SIG-M5 treated with dmso at 0.1 percent for 504 hours (cell line): ENCODE results near the gene CFAP300.
A peak's percentile ranks its signal among the peaks of the same experiment; 100 is the strongest.

Experiments
- DNase-seq: peaks from one replicate; lab custom pipeline; 2025; ENCODE audit not compliant: unreplicated experiment; lab: John Stamatoyannopoulos, UW

The CFAP300 gene

GRCh38 chr11:102047305-102047924 lies at the start of gene CFAP300:
CFAP300 (plus strand) TSS chr11:102047437; CDS start chr11:102047471, 34 bp downstream.
- DNase-seq: no peak

DNA sequence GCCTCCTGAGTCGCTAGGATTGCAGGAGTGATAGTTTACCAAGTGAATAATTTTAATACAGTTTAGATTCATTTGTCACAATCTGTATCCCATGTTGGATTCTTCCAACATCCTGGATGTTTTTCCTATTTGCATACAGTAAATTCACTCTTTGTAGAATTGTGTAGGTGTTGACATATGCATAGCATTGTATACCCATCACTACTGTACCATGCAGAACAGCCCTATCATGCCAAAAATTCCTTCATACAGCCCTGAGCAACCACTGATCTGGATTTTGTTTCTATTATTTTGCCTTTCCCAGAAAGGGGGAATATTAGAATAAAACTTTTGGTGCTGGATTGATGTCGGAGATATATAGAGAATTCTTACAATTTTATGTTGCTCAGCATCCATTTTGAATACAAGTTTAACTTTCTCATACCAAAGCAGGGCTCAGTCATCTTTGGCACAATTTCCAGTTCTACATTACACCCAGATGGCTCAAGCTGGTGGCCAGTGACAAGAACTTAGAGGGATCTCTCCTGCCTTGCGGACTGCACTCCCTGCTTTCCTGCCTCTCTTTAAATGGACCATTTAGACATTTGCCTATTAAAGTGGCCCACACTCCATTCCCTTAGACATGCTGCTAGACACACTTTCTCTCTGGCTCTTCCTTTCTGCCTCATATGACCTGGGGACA lies 45.4 kb upstream of the CFAP300 start:
- DNase-seq: no peak

- DNase-seq: no peak
Measured at GRCh38 chr11:102004220-102004619, 43.0 kb upstream of the CFAP300 start.

GRCh38 chr11:102005306-102005705 lies 41.9 kb upstream of the CFAP300 start:
- DNase-seq: no peak

DNA sequence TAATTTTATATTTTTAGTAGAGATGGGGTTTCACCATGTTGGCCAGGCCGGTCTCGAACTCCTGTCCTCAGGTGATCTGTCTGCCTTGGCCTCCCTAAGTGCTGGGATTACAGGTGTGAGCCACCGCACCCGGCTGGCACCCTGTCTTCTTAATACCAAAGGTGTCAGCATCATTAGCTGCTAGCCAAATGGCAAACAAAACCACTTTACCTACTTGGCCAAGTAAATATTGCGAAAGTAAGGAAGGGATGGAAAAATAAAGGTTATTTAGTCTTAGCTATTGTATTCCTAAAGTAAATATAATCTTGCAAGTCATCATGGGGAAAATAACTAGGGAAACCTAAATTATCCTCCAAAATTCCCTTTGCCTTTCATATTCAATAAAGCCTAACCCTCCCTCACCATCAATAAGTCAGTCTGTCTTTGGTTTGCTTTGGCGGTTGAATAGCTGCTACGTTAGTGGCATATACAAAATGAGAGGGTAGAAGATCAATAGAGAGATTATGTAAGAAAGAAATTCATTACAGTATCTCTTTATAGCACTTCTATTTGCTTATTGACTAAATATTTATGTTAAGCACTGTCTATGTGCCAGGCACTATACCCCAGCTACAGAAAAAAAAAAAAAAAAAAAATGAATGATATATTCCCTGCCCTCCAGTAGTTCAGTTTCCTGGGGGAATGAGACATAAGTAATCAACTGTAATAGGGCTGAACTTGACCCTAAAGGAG lies 40.2 kb upstream of the CFAP300 start:
- no peak for DNase-seq

GRCh38 chr11:102007567-102008437 lies 39.4 kb upstream of the CFAP300 start:
- peak; percentile 53 for DNase-seq

DNA sequence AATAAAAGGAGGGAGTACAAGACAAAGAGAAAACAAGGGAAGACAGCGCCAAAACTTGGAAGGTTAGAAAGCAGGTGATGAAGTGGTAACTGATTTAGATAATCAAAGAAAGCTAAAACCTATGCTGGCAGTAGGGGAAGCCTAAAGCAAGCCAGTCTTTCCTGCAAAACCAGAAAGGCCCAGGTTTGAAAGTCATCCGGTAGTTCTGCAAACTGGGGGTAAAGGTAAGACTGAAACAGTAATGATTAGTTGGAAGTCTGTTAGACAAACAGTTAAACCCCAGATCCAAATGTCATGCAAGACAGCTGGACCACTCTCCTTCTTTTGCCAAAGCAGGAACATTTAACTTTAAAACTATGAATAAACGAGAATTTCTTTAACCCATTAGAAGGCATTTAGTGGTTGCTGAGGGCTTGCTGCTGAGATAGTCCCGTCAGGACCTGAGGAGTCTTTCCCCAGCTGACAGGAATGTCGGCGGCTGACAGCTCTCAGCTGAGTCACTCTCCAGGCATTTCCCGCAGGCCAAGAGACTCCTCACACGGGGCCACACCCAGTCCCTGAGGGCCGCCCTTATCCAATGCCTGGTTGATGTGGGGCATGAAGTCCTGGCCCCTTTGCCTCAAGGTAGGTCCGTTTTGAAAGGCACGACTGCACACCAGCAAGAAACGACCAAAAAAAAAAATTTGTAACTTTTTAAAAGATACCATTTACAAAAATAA lies 36.3 kb upstream of the CFAP300 start:
- peak; percentile 6 for DNase-seq

DNA sequence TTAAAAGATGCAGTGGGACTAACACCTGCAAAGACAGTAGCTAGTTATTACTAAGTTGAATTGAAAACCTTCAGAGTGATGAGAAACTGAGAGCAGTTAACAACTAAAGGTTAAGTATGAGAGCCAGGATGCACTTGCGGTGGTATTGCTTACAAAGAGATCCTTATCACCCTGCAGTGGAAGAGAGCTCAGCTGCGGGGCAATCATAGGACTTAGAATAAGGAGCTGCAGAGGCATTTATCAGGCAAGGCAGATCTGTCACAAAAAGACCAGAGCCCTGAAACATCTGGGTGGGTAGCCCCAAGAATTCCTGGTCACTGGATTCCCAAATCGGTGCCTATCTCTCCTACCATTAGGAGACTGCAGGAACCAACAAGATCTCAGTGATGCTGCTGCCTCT lies 34.3 kb upstream of the CFAP300 start:
- no peak for DNase-seq

- no peak for DNase-seq
Measured at GRCh38 chr11:102014756-102015155, 32.5 kb upstream of the CFAP300 start.

GRCh38 chr11:102017026-102017425 lies 30.2 kb upstream of the CFAP300 start:
- no peak for DNase-seq

GRCh38 chr11:102026217-102026616 lies 21.0 kb upstream of the CFAP300 start:
- DNase-seq: no peak

DNA sequence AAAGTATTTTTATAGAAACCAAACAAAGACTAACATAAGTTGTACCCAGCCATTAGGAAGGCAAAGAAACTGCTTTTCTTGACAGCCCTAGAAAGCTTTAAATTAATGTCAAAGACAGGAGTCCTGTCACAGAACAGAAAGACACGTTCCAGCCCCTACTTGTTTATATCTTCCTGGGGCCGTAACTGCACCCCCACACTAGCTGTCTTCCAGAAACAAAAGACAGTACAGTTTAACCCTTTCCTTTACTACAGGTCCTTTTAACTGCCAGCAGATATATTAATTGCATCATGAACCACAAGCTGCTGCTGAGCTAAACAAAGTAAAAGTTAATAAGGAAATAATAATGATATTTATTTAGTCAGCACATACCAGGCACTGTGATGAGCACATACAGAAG lies 20.3 kb upstream of the CFAP300 start:
- no peak for DNase-seq

GRCh38 chr11:102036757-102037156 lies 10.5 kb upstream of the CFAP300 start:
- no peak for DNase-seq

DNA sequence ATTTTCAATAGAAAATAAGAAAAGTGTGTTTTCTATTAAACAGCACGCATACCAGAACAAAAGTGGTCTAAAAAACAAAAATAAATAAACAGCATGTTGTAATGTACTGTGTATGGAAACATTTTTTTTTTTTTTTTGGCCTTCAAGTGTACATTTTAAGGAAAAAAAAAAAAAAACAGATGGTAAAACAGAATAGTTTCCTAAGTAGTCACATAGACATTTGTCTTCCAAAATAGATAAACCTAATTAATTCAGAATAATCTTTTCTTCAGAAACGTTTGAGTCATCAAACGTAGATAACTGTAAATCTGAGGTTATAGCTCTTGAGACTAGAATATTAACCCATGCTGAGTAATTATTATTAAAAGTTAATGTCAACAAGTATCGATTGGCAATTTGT lies 396 bp upstream of the CFAP300 start:
- no peak for DNase-seq

DNA sequence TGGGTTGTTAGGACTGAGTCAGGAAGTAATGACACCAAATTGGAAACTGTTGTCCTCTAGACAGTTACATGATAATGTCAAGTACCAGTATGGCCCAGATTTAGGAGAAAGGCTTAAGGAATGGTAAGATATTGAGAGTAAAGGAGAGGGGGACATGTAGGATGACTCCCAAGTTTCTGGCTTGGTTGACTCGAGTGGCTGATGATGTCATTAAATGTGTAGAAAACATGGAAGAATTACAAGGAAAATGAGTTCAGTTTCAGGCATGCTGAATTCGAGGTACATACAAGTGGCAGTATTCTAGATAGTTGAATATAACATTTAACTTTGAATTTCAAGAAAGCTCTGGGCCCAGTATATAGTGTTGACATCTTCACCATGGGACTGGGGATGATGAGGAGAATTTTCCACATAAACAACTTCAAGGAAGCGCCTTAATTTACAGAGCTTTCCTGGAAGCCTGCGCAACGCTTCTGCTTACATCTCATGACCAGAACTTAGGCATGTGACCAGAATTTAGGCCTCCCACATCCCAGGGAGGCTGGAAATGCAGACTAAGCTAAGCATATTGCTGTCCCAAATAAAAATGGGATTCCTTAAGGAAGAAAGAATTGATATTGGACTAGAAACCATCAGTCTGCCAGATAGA lies 3.8 kb downstream of the CFAP300 start:
- DNase-seq: no peak

GRCh38 chr11:102061276-102061675 lies 14.0 kb downstream of the CFAP300 start:
- no peak for DNase-seq

DNA sequence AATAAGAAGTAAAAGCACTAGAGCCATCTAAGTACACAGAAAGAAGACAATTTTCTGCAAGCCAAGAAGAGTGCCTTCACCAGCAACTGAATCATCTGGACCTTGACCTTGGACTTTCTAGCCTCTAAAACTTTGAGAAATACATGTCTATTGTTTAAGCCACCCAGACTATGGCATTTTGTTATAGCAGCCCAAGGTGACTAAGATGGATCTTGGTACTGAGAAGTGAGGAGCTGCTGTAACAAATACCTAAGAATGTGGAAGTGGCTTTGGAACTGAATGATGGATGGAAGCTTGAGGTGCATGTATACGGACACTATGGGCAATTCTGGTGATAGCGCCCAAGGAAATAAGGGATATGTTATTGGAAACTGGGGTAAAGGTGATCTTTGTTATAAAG lies 14.9 kb downstream of the CFAP300 start:
- no peak for DNase-seq

GRCh38 chr11:102064316-102064715 lies 17.1 kb downstream of the CFAP300 start:
- DNase-seq: no peak

DNA sequence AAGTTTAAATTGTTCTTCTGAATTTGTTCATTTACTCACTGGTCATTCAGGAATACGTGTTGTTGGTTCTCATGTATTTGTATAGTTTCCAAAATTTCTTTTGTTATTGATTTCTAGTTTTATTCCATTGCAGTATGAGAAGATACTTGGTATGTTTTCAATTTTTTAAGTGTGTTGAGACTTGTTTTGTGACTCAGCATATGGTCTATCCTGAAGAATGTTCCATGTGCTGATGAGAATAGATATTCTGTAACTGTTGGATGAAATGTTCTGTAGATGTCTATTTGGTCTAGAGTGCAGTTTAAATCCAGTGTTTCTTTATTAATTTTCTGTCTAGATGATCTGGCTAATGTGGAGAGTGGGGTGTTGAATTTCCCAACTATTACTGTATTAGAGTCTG lies 23.5 kb downstream of the CFAP300 start:
- DNase-seq: no peak
